H9 (cell line): ENCODE data around the gene MED1. TPM values are rescaled to one million over a fixed set of nuclear protein-coding genes. Genes with fewer than 3 reads are reported as not detected.

Experiments used
- DNase-seq: peaks from one replicate; pipeline ENCODE4 v3.0.0-alpha.2; 2017
- H2AFZ ChIP-seq: one replicate; pipeline ENCODE4 v1.6.1; 2013; ENCODE audit warnings: mild to moderate bottlenecking, low read length, control low read depth, moderate library complexity
- H2AK5ac ChIP-seq: 2 replicates; pipeline ENCODE4 v1.6.1; 2013; ENCODE audit warnings: low read length, control low read depth, mixed read lengths; ENCODE audit not compliant: insufficient read length
- H2BK120ac ChIP-seq: one replicate; pipeline ENCODE4 v1.6.1; 2013; ENCODE audit warnings: low read depth, mild to moderate bottlenecking, low read length, control low read depth, inconsistent platforms; ENCODE audit not compliant: poor library complexity, severe bottlenecking
- H2BK12ac ChIP-seq: 2 replicates; pipeline ENCODE4 v1.6.1; 2013; ENCODE audit warnings: low read length, control low read depth, mixed read lengths, low read depth; ENCODE audit not compliant: insufficient read length
- H2BK15ac ChIP-seq: 2 replicates; pipeline ENCODE4 v1.6.1; 2013; ENCODE audit warnings: low read depth, low read length, control low read depth
- H2BK20ac ChIP-seq: one replicate; pipeline ENCODE4 v1.6.1; 2013; ENCODE audit warnings: low read depth, mild to moderate bottlenecking, low read length, control low read depth, inconsistent platforms; ENCODE audit not compliant: poor library complexity, severe bottlenecking
- H2BK5ac ChIP-seq: 2 replicates; pipeline ENCODE4 v1.6.1; 2013; ENCODE audit warnings: low read length, control low read depth, mixed read lengths; ENCODE audit not compliant: insufficient read length
- H3K14ac ChIP-seq: 2 replicates; pipeline ENCODE4 v1.6.1; 2013; ENCODE audit warnings: low read length, control low read depth; ENCODE audit not compliant: insufficient read depth
- H3K18ac ChIP-seq: 2 replicates; pipeline ENCODE4 v1.6.1; 2013; ENCODE audit warnings: low read depth, mild to moderate bottlenecking, mixed read lengths, low read length, control low read depth; ENCODE audit not compliant: insufficient read length
- H3K23ac ChIP-seq: 2 replicates; pipeline ENCODE4 v1.6.1; 2013; ENCODE audit warnings: low read length, control low read depth, mixed read lengths, low read depth; ENCODE audit not compliant: insufficient read length
- H3K23me2 ChIP-seq: 2 replicates; pipeline ENCODE4 v1.6.1; 2013; ENCODE audit warnings: low read depth, mild to moderate bottlenecking, mixed read lengths, low read length, control low read depth; ENCODE audit not compliant: insufficient read length, poor library complexity, severe bottlenecking
- H3K27ac ChIP-seq: 2 replicates; pipeline ENCODE4 v1.5.1; 2013; ENCODE audit warnings: low read length, control low read depth, mixed read lengths, low read depth; ENCODE audit not compliant: insufficient read length
- H3K27me3 ChIP-seq: 2 replicates; pipeline ENCODE4 v1.6.1; 2013; ENCODE audit warnings: low read length, control low read depth, inconsistent platforms; ENCODE audit not compliant: insufficient read depth
- H3K4ac ChIP-seq: 2 replicates; pipeline ENCODE4 v1.6.1; 2013; ENCODE audit warnings: low read depth, mild to moderate bottlenecking, control low read depth, inconsistent platforms, low read length, moderate library complexity
- H3K4me1 ChIP-seq: 2 replicates; pipeline ENCODE4 v1.6.1; 2013; ENCODE audit warnings: low read length, control low read depth, inconsistent platforms; ENCODE audit not compliant: insufficient read depth
- H3K4me2 ChIP-seq: 2 replicates; pipeline ENCODE4 v1.6.1; 2013; ENCODE audit warnings: low read length, control low read depth, mixed read lengths; ENCODE audit not compliant: insufficient read length, insufficient read depth
- H3K56ac ChIP-seq: 2 replicates; pipeline ENCODE4 v1.6.1; 2013; ENCODE audit warnings: low read depth, mild to moderate bottlenecking, mixed read lengths, low read length, control low read depth; ENCODE audit not compliant: insufficient read length
- H3K79me1 ChIP-seq: 2 replicates; pipeline ENCODE4 v1.6.1; 2013; ENCODE audit warnings: low read depth, mild to moderate bottlenecking, moderate library complexity, low read length, control low read depth, inconsistent platforms; ENCODE audit not compliant: insufficient read depth, poor library complexity, severe bottlenecking
- H3K79me2 ChIP-seq: 2 replicates; pipeline ENCODE4 v1.6.1; 2013; ENCODE audit warnings: low read length, control low read depth, inconsistent platforms; ENCODE audit not compliant: insufficient read depth
- H3K9ac ChIP-seq: 2 replicates; pipeline ENCODE4 v1.6.1; 2013; ENCODE audit warnings: low read length, control low read depth, mixed read lengths; ENCODE audit not compliant: insufficient read length; ENCODE audit errors: extremely low read depth
- H3K9me3 ChIP-seq: one replicate; pipeline ENCODE4 v1.6.1; 2013; ENCODE audit warnings: low read depth, low read length, inconsistent platforms; ENCODE audit not compliant: control insufficient read depth
- H3T11ph ChIP-seq: one replicate; pipeline ENCODE4 v1.6.1; 2013; ENCODE audit warnings: mild to moderate bottlenecking, low read length, control low read depth, inconsistent platforms
- H4K20me1 ChIP-seq: one replicate; pipeline ENCODE4 v1.6.1; 2013; ENCODE audit not compliant: control insufficient read depth, insufficient read length, insufficient read depth
- H4K5ac ChIP-seq: 2 replicates; pipeline ENCODE4 v1.6.1; 2013; ENCODE audit warnings: low read depth, mild to moderate bottlenecking, mixed read lengths, low read length, control low read depth; ENCODE audit not compliant: insufficient read length
- H4K8ac ChIP-seq: replicated peaks from 2 replicates; pipeline ENCODE4 v1.6.1; 2013; ENCODE audit warnings: low read length, control low read depth, mixed read lengths, low read depth; ENCODE audit not compliant: insufficient read length
- H4K91ac ChIP-seq: 2 replicates; pipeline ENCODE4 v1.6.1; 2013; ENCODE audit warnings: low read depth, mild to moderate bottlenecking, moderate library complexity, mixed read lengths, low read length, control low read depth; ENCODE audit not compliant: insufficient read length
- H3K27ac Mint-ChIP-seq, 3 experiments: 2 replicates in 2 of 3; 3 replicates in 1 of 3; pipeline ENCODE4 v1.8.0; 2020 to 2021; ENCODE audit warnings: mixed read lengths in 3 of 3, mild to moderate bottlenecking in 1 of 3, moderate library complexity in 1 of 3
- H3K27me3 Mint-ChIP-seq: 2 replicates; pipeline ENCODE4 v1.8.0; 2021; ENCODE audit warnings: low read depth, mild to moderate bottlenecking, moderate library complexity, mixed read lengths
- H3K36me3 Mint-ChIP-seq, 3 experiments: 2 replicates in 2 of 3; 3 replicates in 1 of 3; pipeline ENCODE4 v1.8.0; 2020 to 2021; ENCODE audit warnings: low read depth in 3 of 3, mixed read lengths in 3 of 3; ENCODE audit not compliant: insufficient read depth in 1 of 3
- H3K4me1 Mint-ChIP-seq, 2 experiments: 2 replicates each; pipeline ENCODE4 v1.8.0; 2020; ENCODE audit warnings: mixed read lengths in 2 of 2
- H3K4me3 Mint-ChIP-seq, 2 experiments: 2 replicates in 1 of 2; 3 replicates in 1 of 2; pipeline ENCODE4 v1.8.0; 2020 to 2021; ENCODE audit warnings: mild to moderate bottlenecking in 2 of 2, mixed read lengths in 2 of 2, moderate library complexity in 1 of 2
- H3K9me3 Mint-ChIP-seq, 2 experiments: 2 replicates in 1 of 2; 3 replicates in 1 of 2; pipeline ENCODE4 v1.8.0; 2020; ENCODE audit warnings: mild to moderate bottlenecking in 2 of 2, mixed read lengths in 2 of 2, moderate library complexity in 1 of 2
- CTCF ChIP-seq: fragments of 200-600 bp; sonication (generic); conservative IDR thresholded peaks from 3 replicates; pipeline ENCODE4 v1.8.0; 2021; ENCODE audit warnings: antibody characterized with exemption, mild to moderate bottlenecking
- WGBS: extraction: QIAGEN DNeasy Blood & Tissue Kit; methylation state at CpG from one replicate; pipeline ENCODE4 v1.1.7; 2013; ENCODE audit warnings: missing lambda C conversion rate, low lambda C conversion rate, mixed read lengths; ENCODE audit not compliant: insufficient read length; ENCODE audit errors: extremely low coverage; 5-methylcytosine and 5-hydroxymethylcytosine counted together
- total RNA-seq: library from RNA; stranded (reverse); gene quantifications from 2 replicates; pipeline ENCODE4 v1.2.1, GENCODE V29; 2021

Gene MED1
- total RNA-seq, 1 experiment from 2014 or later = 59.2 TPM

DNA sequence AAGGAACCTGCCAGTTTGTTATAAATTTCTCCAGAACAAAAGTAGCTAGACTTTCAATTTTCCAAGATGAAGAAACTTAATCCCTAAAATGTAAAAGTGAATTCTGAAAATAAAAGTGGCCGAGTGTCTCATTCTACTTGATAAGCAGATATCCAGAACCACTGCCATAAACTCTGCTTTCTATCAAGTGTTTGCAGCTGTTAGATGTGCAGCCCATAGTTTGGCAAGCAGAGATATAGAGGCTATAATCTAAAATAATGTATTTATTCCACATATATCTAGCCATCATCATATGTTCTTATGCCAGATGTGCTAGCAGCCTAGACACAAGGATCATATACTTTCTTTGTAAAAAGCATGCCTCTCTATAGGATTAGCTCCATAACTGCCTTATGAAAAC, 34.9 kb downstream of the MED1 start:
- TF ChIP-seq CTCF = no peak
- no peak overlapping the region for H4K8ac ChIP-seq
- H3K4me3 Mint-ChIP-seq = no peak overlapping the region
- H3K18ac ChIP-seq = no peak overlapping the region
- H3K14ac ChIP-seq = no peak overlapping the region
- no CpG with 5 or more reads among the region's 1 CpG for WGBS
- H3T11ph ChIP-seq = no peak overlapping the region
- H3K23me2 ChIP-seq = no peaks in the 10 kb centered on the region
- no peaks in the 10 kb centered on the region for H3K4me1 Mint-ChIP-seq
- no peak overlapping the region for H2BK5ac ChIP-seq
- no peak overlapping the region for H2BK20ac ChIP-seq
- no peak overlapping the region for H3K9ac ChIP-seq
- H2BK120ac ChIP-seq = no peak overlapping the region
- H3K4me2 ChIP-seq = no peak overlapping the region
- H2AK5ac ChIP-seq = no peak overlapping the region
- H2BK12ac ChIP-seq = no peak overlapping the region
- no peak overlapping the region for H2AFZ ChIP-seq
- no peak overlapping the region for H3K27ac ChIP-seq
- peaks cover 27 to 80% (median 61%) of the 10 kb centered on the region in 3 experiments for H3K36me3 Mint-ChIP-seq
- H3K4ac ChIP-seq = no peak overlapping the region
- no peak overlapping the region for H4K5ac ChIP-seq
- H3K27me3 ChIP-seq = no peaks in the 10 kb centered on the region
- no peak overlapping the region for H3K23ac ChIP-seq
- H3K27ac Mint-ChIP-seq = no peak overlapping the region
- DNase-seq = no peak
- no peak overlapping the region for H2BK15ac ChIP-seq
- H4K20me1 ChIP-seq = no peaks in the 10 kb centered on the region
- H3K9me3 ChIP-seq = no peaks in the 10 kb centered on the region
- H3K79me2 ChIP-seq = no peaks in the 10 kb centered on the region
- H3K56ac ChIP-seq = no peak overlapping the region
- no peaks in the 10 kb centered on the region for H3K27me3 Mint-ChIP-seq
- no peaks in the 10 kb centered on the region for H3K9me3 Mint-ChIP-seq
- H3K79me1 ChIP-seq = no peaks in the 10 kb centered on the region
- no peak overlapping the region for H4K91ac ChIP-seq
- H3K4me1 ChIP-seq = no peaks in the 10 kb centered on the region
